H1 (cell line): ENCODE measurements around the gene PSIP1. TPM values are rescaled to one million over a fixed set of nuclear protein-coding genes. Genes with fewer than 3 reads are reported as not detected.

Experiments used
- CTCF ChIA-PET: fragments of 300-600 bp; sonication (Branson Sonifier 250); formaldehyde crosslinking; loops from one replicate; lab custom pipeline; 2021; ENCODE audit not compliant: partially characterized antibody; lab: Charles Lee
- POLR2A ChIA-PET: fragments of 300-600 bp; sonication (Branson Sonifier 250); formaldehyde crosslinking; loops from one replicate; lab custom pipeline; 2021; ENCODE audit warnings: inconsistent platforms; ENCODE audit not compliant: partially characterized antibody; lab: Charles Lee
- DNase-seq, 2 experiments: peaks; one replicate each; pipeline versions ENCODE4 v3.0.0 to v3.0.0-alpha.2; 2010 to 2022; ENCODE audit warnings: low spot score in 2 of 2, low read depth in 1 of 2, mixed read lengths in 1 of 2
- FAIRE-seq: peaks from 2 replicates; lab custom pipeline; 2011; peaks lifted over from hg19 to GRCh38; lab: Jason Lieb, UNC
- H2AFZ ChIP-seq: 2 replicates; pipeline ENCODE4 v1.8.1; 2012; ENCODE audit warnings: low read length, inconsistent platforms
- H2AK5ac ChIP-seq: 2 replicates; pipeline ENCODE4 v1.6.1; 2013; ENCODE audit warnings: low read depth, low read length
- H2BK120ac ChIP-seq: replicated peaks from 2 replicates; pipeline ENCODE3; 2013; ENCODE audit warnings: low read depth, low read length, inconsistent platforms
- H2BK12ac ChIP-seq: 2 replicates; pipeline ENCODE4 v1.6.1; 2013; ENCODE audit warnings: low read depth, low read length
- H2BK15ac ChIP-seq: 2 replicates; pipeline ENCODE4 v1.6.1; 2013; ENCODE audit warnings: low read length
- H2BK20ac ChIP-seq: 2 replicates; pipeline ENCODE4 v1.6.1; 2013; ENCODE audit warnings: low read length
- H2BK5ac ChIP-seq: 2 replicates; pipeline ENCODE4 v1.6.1; 2013; ENCODE audit warnings: low read depth, low read length
- H3K14ac ChIP-seq: 2 replicates; pipeline ENCODE4 v1.6.1; 2013; ENCODE audit warnings: inconsistent platforms; ENCODE audit not compliant: insufficient read length
- H3K18ac ChIP-seq: 2 replicates; pipeline ENCODE4 v1.6.1; 2013; ENCODE audit warnings: low read length; ENCODE audit errors: extremely low read depth
- H3K23ac ChIP-seq: 2 replicates; pipeline ENCODE4 v1.6.1; 2013; ENCODE audit warnings: inconsistent platforms; ENCODE audit not compliant: insufficient read length
- H3K23me2 ChIP-seq: 2 replicates; pipeline ENCODE4 v1.6.1; 2013; ENCODE audit warnings: low read depth, low read length
- H3K27ac ChIP-seq: 2 replicates; pipeline ENCODE4 v1.6.1; 2011; ENCODE audit warnings: low read depth, low read length, inconsistent platforms
- H3K27me3 ChIP-seq, 4 experiments: replicated peaks in 1 of 4; 1 replicate in 1 of 4; 2 replicates in 3 of 4; pipeline versions ENCODE4 v1.6.1 to v1.8.1; 2011 to 2013; ENCODE audit warnings: low read length in 3 of 4, mild to moderate bottlenecking in 3 of 4, inconsistent platforms in 2 of 4, mixed read lengths in 2 of 4, moderate library complexity in 1 of 4; ENCODE audit not compliant: control insufficient read depth in 3 of 4, insufficient read depth in 3 of 4; ENCODE audit errors: extremely low read depth in 1 of 4
- H3K36me3 ChIP-seq, 4 experiments: 2 replicates each; pipeline versions ENCODE4 v1.6.1 to v1.8.1; 2011 to 2013; ENCODE audit warnings: mild to moderate bottlenecking in 4 of 4, low read length in 3 of 4, moderate library complexity in 2 of 4, control low read depth in 1 of 4, inconsistent platforms in 1 of 4; ENCODE audit not compliant: insufficient read depth in 4 of 4, control insufficient read depth in 2 of 4
- H3K4ac ChIP-seq: replicated peaks from 2 replicates; pipeline ENCODE3; 2013; ENCODE audit warnings: low read length, low read depth, mixed read lengths, inconsistent platforms; ENCODE audit not compliant: insufficient read length
- H3K4me1 ChIP-seq, 4 experiments: replicated peaks in 1 of 4; 1 replicate in 1 of 4; 2 replicates in 3 of 4; pipeline versions ENCODE4 v1.6.1 to v1.8.1; 2011 to 2013; ENCODE audit warnings: low read length in 3 of 4, inconsistent platforms in 2 of 4, mixed read lengths in 1 of 4; ENCODE audit not compliant: insufficient read depth in 4 of 4, control insufficient read depth in 3 of 4
- H3K4me2 ChIP-seq, 2 experiments: 2 replicates each; pipeline versions ENCODE4 v1.6.1 to v1.8.1; 2011 to 2013; ENCODE audit warnings: low read depth in 2 of 2, low read length in 2 of 2, control low read depth in 1 of 2, inconsistent platforms in 1 of 2, mild to moderate bottlenecking in 1 of 2; ENCODE audit not compliant: insufficient read depth in 1 of 2
- H3K4me3 ChIP-seq, 4 experiments: fragments of 200-600, 300-600 bp in 1 of 4; sonication (generic), shearing (Covaris generic), sonication (Bioruptor Twin) in 1 of 4; 2 replicates each; pipeline versions ENCODE4 v1.5.1 to v1.8.1; 2011 to 2016; ENCODE audit warnings: low read length in 4 of 4, low read depth in 3 of 4, control low read depth in 2 of 4, inconsistent platforms in 2 of 4, mild to moderate bottlenecking in 2 of 4, mixed read lengths in 1 of 4, moderate library complexity in 1 of 4; ENCODE audit not compliant: insufficient read depth in 2 of 4; ENCODE audit errors: extremely low read depth in 1 of 4
- H3K56ac ChIP-seq: replicated peaks from 2 replicates; pipeline ENCODE3; 2013; ENCODE audit warnings: low read depth, mild to moderate bottlenecking, mixed read lengths, low read length, inconsistent platforms; ENCODE audit not compliant: insufficient read length
- H3K79me1 ChIP-seq: 2 replicates; pipeline ENCODE4 v1.6.1; 2013; ENCODE audit warnings: low read depth, low read length, control low read depth
- H3K79me2 ChIP-seq, 2 experiments: 2 replicates each; pipeline versions ENCODE4 v1.6.1 to v1.8.1; 2012 to 2013; ENCODE audit warnings: low read length in 2 of 2, mild to moderate bottlenecking in 2 of 2, inconsistent platforms in 1 of 2; ENCODE audit not compliant: insufficient read depth in 2 of 2, control insufficient read depth in 1 of 2
- H3K9ac ChIP-seq, 4 experiments: replicated peaks in 1 of 4; 1 replicate in 1 of 4; 2 replicates in 3 of 4; pipeline versions ENCODE4 v1.6.1 to v1.8.1; 2011 to 2013; ENCODE audit warnings: low read depth in 3 of 4, low read length in 3 of 4, control low read depth in 2 of 4, mild to moderate bottlenecking in 2 of 4, moderate library complexity in 2 of 4, inconsistent platforms in 1 of 4; ENCODE audit errors: extremely low read depth in 1 of 4
- H3K9me3 ChIP-seq, 2 experiments: 2 replicates each; pipeline versions ENCODE4 v1.6.1 to v1.8.1; 2012 to 2013; ENCODE audit warnings: mild to moderate bottlenecking in 2 of 2, moderate library complexity in 2 of 2, control low read depth in 1 of 2, inconsistent platforms in 1 of 2, low read depth in 1 of 2, low read length in 1 of 2, mixed read lengths in 1 of 2; ENCODE audit not compliant: insufficient read depth in 2 of 2
- H4K20me1 ChIP-seq, 2 experiments: replicated peaks in 1 of 2; 2 replicates each; pipeline versions ENCODE3 to v1.8.1; 2011 to 2013; ENCODE audit warnings: inconsistent platforms in 2 of 2, low read length in 2 of 2, mild to moderate bottlenecking in 1 of 2; ENCODE audit not compliant: insufficient read depth in 2 of 2, control insufficient read depth in 1 of 2
- H4K5ac ChIP-seq: 2 replicates; pipeline ENCODE4 v1.6.1; 2013; ENCODE audit warnings: low read length, low read depth, mixed read lengths, inconsistent platforms; ENCODE audit not compliant: insufficient read length
- H4K8ac ChIP-seq: 2 replicates; pipeline ENCODE4 v1.8.0; 2013; ENCODE audit warnings: mild to moderate bottlenecking, moderate library complexity, low read length, inconsistent platforms; ENCODE audit not compliant: insufficient read depth; ENCODE audit errors: extremely low read depth
- H4K91ac ChIP-seq: replicated peaks from 2 replicates; pipeline ENCODE3; 2013; ENCODE audit warnings: low read length, mixed read lengths, inconsistent platforms; ENCODE audit not compliant: insufficient read length
- ATF3 ChIP-seq: IDR thresholded peaks from 2 replicates; pipeline ENCODE4 v1.6.1; 2011; ENCODE audit warnings: low read depth, mild to moderate bottlenecking, low read length; ENCODE audit not compliant: insufficient read depth
- CBX5 ChIP-seq: fragments of 300-800, 300-1000 bp; sonication (generic); IDR thresholded peaks from 2 replicates; pipeline ENCODE4 v1.7.1; 2016; ENCODE audit warnings: antibody characterized with exemption, low read length, low read depth
- EZH2 ChIP-seq: fragments of 200-600 bp; sonication (generic); IDR thresholded peaks from 2 replicates; pipeline ENCODE4 v1.7.1; 2012; ENCODE audit warnings: low read depth, mild to moderate bottlenecking, moderate library complexity, low read length, inconsistent platforms; ENCODE audit not compliant: severe bottlenecking
- JUN ChIP-seq: IDR thresholded peaks from 2 replicates; pipeline ENCODE4 v1.6.1; 2011; ENCODE audit warnings: low read depth, mild to moderate bottlenecking, improper control_type of control experiment, low read length
- SAP30 ChIP-seq: fragments of 300-600 bp; sonication (generic); IDR thresholded peaks from 2 replicates; pipeline ENCODE4 v1.7.1; 2012; ENCODE audit warnings: low read length, moderate library complexity, mild to moderate bottlenecking, inconsistent platforms; ENCODE audit not compliant: insufficient read depth, insufficient replicate concordance
- SIN3A ChIP-seq, 2 experiments: IDR thresholded peaks in 1 of 2; conservative IDR thresholded peaks in 1 of 2; 2 replicates each; pipeline ENCODE4 v1.6.1; 2011 to 2012; ENCODE audit warnings: low read length in 2 of 2, improper control_type of control experiment in 1 of 2, low read depth in 1 of 2, mild to moderate bottlenecking in 1 of 2
- YY1 ChIP-seq: IDR thresholded peaks from 2 replicates; pipeline ENCODE4 v1.6.1; 2011; ENCODE audit warnings: low read depth, mild to moderate bottlenecking, low read length
- WGBS, 2 experiments: shearing (Covaris generic) in 1 of 2; methylation state at CpG; one replicate each; pipeline versions ENCODE4 v1.1.6 to v1.1.7; 2013 to 2015; ENCODE audit warnings: low lambda C conversion rate in 2 of 2, mixed read lengths in 2 of 2, inconsistent platforms in 1 of 2, low coverage in 1 of 2, missing lambda C conversion rate in 1 of 2; ENCODE audit not compliant: insufficient replicate concordance in 2 of 2, insufficient coverage in 1 of 2, insufficient read length in 1 of 2; ENCODE audit errors: extremely low coverage in 1 of 2, missing lambda C conversion rate in 1 of 2; 5-methylcytosine and 5-hydroxymethylcytosine counted together
- polyA plus RNA-seq, 7 experiments: library from polyadenylated mRNA; depleted of rRNA in 3 of 7; stranded (reverse) in 5 of 7; unstranded in 2 of 7; fragments of >200 nt in 5 of 7; fragments of 200-250 nt in 2 of 7; gene quantifications; 1 replicate in 5 of 7; 2 replicates in 1 of 7; 4 replicates in 1 of 7; pipeline versions ENCODE4 v1.2.1 to v1.2.3, GENCODE V29; 2011 to 2013; ENCODE audit warnings: missing spikeins in 2 of 7, mixed read lengths in 2 of 7
- total RNA-seq: library from RNA; stranded (reverse); fragmentation: NEBNext Ultra II Directional; extraction: Animal tissue kit (Norgen Biotek cat#: 25700); gene quantifications from 2 replicates; pipeline ENCODE4 v1.2.1, GENCODE V29; 2021

The PSIP1 gene
- total and polyA plus RNA-seq, 2 of the 8 experiments (the other 6 are each of a cell fraction or from before 2014, with no cell fraction given), result 63.3 to 387 TPM

GRCh38 chr9:15423231-15423985 is 87.4 kb downstream of the PSIP1 start:
- Histone ChIP-seq H3K9ac (peak overlapping the region; percentile 62 to 77 (median 72)), H3K56ac (peak overlapping the region; percentile 93), H3K27ac (peak overlapping the region; percentile 62; the same call in 1 of the 2 replicates), H2AFZ (no peak overlapping the region), H2BK5ac (peak overlapping the region; percentile 88; the same call in 1 of the 2 replicates), H3K4me1 (peaks cover 0 to 3% (median 0%) of the 10 kb centered on the region in 4 experiments; a peak in 4 of 7 replicates), H2BK12ac (no peak overlapping the region), H3K4me3 (peak overlapping the region; percentile 86 to 95 (median 89)), H2BK15ac (no peak overlapping the region), H3K79me2 (peaks cover 10 to 41% of the 10 kb centered on the region in 2 experiments), H4K20me1 (peaks cover 0 to 8% of the 10 kb centered on the region in 2 experiments), H3K79me1 (no peaks in the 10 kb centered on the region), H4K91ac (no peak overlapping the region), H3K18ac (peak overlapping the region; percentile 60; the same call in 1 of the 2 replicates), H3K4ac (no peak overlapping the region), H3K4me2 (peak overlapping the region; percentile 75 to 85), H3K36me3 (peaks cover 2 to 23% (median 10%) of the 10 kb centered on the region in 4 experiments; a peak in 5 of 8 replicates), H3K9me3 (no peaks in the 10 kb centered on the region), H3K23ac (no peak overlapping the region), H4K8ac (no peak overlapping the region), H4K5ac (no peak overlapping the region), H2AK5ac (no peak overlapping the region), H3K14ac (no peak overlapping the region), H2BK20ac (no peak overlapping the region), H2BK120ac (no peak overlapping the region), H3K23me2 (0 out of 2 replicates have a peak, but pooled peaks cover 1% of the 10 kb centered on the region), H3K27me3 (no peaks in the 10 kb centered on the region)
- FAIRE-seq (no peak), DNase-seq (no peak)
- TF ChIP-seq SIN3A (conservative IDR thresholded peaks at IDR 0.05 in 1 of 2, IDR thresholded peaks at IDR 0.05 in 1 of 2; ENCODE audit: low read depth in 1 of 2, low read length in 2 of 2) (peak; percentile 56 to 87; a peak in 2 of 4 replicates), YY1 (no peak), JUN (no peak), EZH2 (no peak), SAP30 (peak; percentile 66), CBX5 (no peak), ATF3 (no peak)
- WGBS, 2 experiments, result 18% methylated on average over 18 of the region's 18 CpGs; no CpG with 5 or more reads in 1 of the 2 experiments
- ChIA-PET CTCF (interaction anchor here (0.8 to 1.6 kb wide), 3 partner anchors 88 to 213 kb away, joined by 3 to 4 read pairs (median 3); partner anchors contain the start of genes CCDC171 and PSIP1), POLR2A (interaction anchor here (0.8 to 1.9 kb wide), 7 partner anchors 12 to 339 kb away, joined by 3 to 7 read pairs (median 3); partner anchors contain the start of gene PSIP1)
